Stimulated activated CD4-positive, alpha-beta T cell treated with anti-CD3 and anti-CD28 coated beads, Interleukin-2, amount 100 ng/mL, for 4 hours (primary cell): Measurements from ENCODE around the gene TTR.

Source experiments
- DNase-seq: peaks from one replicate; pipeline ENCODE4 v3.0.0-alpha.2; 2020; ENCODE audit warnings: low read depth

The TTR gene

GRCh38 chr18:31591628-31592027 is at the start of gene TTR:
TSS of gene TTR (plus strand) at chr18:31591877. CDS start at chr18:31591903, 26 bp downstream.
- DNase-seq = no peak

GRCh38 chr18:31546476-31546875 is 45.2 kb upstream of the TTR start:
- no peak for DNase-seq

- no peak for DNase-seq
These were observed 42.8 kb upstream of the TTR start for GRCh38 chr18:31548853-31549252.

- DNase-seq = no peak
These were observed 42.3 kb upstream of the TTR start for GRCh38 chr18:31549416-31549815.

GRCh38 chr18:31551883-31552282 is 39.8 kb upstream of the TTR start:
- DNase-seq = no peak

- no peak for DNase-seq
These were observed 37.9 kb upstream of the TTR start for GRCh38 chr18:31553800-31554199.

- DNase-seq = no peak
These were observed 36.9 kb upstream of the TTR start for GRCh38 chr18:31554776-31555175.

- DNase-seq = peak; percentile 9
These were observed 35.5 kb upstream of the TTR start for GRCh38 chr18:31555971-31556747.

- DNase-seq = no peak
These were observed 34.2 kb upstream of the TTR start for GRCh38 chr18:31557446-31557845.

GRCh38 chr18:31558567-31558966 is 33.1 kb upstream of the TTR start:
- no peak for DNase-seq

GRCh38 chr18:31562726-31563125 is 29.0 kb upstream of the TTR start:
- DNase-seq = no peak

- no peak for DNase-seq
These were observed 27.9 kb upstream of the TTR start for GRCh38 chr18:31563778-31564177.

GRCh38 chr18:31565345-31565744 is 26.3 kb upstream of the TTR start:
- DNase-seq = no peak

- DNase-seq = no peak
These were observed 25.7 kb upstream of the TTR start for GRCh38 chr18:31565782-31566512.

- DNase-seq = no peak
These were observed 24.9 kb upstream of the TTR start for GRCh38 chr18:31566576-31567306.

- no peak for DNase-seq
These were observed 19.3 kb upstream of the TTR start for GRCh38 chr18:31572368-31572767.

- no peak for DNase-seq
These were observed 18.6 kb upstream of the TTR start for GRCh38 chr18:31573051-31573450.

GRCh38 chr18:31574359-31574758 is 17.3 kb upstream of the TTR start:
- no peak for DNase-seq

- DNase-seq = no peak
These were observed 16.0 kb upstream of the TTR start for GRCh38 chr18:31575515-31576257.

- no peak for DNase-seq
These were observed 15.0 kb upstream of the TTR start for GRCh38 chr18:31576670-31577069.

- DNase-seq = no peak
These were observed 14.5 kb upstream of the TTR start for GRCh38 chr18:31577195-31577594.

GRCh38 chr18:31578126-31578525 is 13.6 kb upstream of the TTR start:
- DNase-seq = no peak
